Fibroblast of the aortic adventitia (primary cell): ENCODE measurements around the gene SF3A2. TPM values are rescaled to one million over a fixed set of nuclear protein-coding genes. Genes with fewer than 3 reads are reported as not detected.

Experiments
- DNase-seq: peaks from one replicate; pipeline ENCODE4 v3.0.0-alpha.2; 2010; ENCODE audit warnings: low read depth
- H3K4me3 ChIP-seq: 2 replicates; pipeline ENCODE4 v1.5.1; 2011; ENCODE audit warnings: low read depth, mild to moderate bottlenecking, control low read depth, low read length, moderate library complexity
- total RNA-seq: library from RNA; depleted of rRNA; stranded (reverse); fragments of >200 nt; gene quantifications from 2 replicates; pipeline ENCODE4 v1.2.3, GENCODE V29; 2012; ENCODE audit warnings: low replicate concordance
- TF ChIP-seq, protein P1 (sequence below): IDR thresholded peaks from 2 replicates; pipeline ENCODE4 v1.5.1; 2011; ENCODE audit warnings: mild to moderate bottlenecking, low read length, control low read depth, inconsistent platforms; ENCODE audit not compliant: insufficient read depth

SF3A2 gene, protein sequence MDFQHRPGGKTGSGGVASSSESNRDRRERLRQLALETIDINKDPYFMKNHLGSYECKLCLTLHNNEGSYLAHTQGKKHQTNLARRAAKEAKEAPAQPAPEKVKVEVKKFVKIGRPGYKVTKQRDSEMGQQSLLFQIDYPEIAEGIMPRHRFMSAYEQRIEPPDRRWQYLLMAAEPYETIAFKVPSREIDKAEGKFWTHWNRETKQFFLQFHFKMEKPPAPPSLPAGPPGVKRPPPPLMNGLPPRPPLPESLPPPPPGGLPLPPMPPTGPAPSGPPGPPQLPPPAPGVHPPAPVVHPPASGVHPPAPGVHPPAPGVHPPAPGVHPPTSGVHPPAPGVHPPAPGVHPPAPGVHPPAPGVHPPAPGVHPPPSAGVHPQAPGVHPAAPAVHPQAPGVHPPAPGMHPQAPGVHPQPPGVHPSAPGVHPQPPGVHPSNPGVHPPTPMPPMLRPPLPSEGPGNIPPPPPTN
- 11.9 and 29.6 TPM in 2 replicates for total RNA-seq

DNA sequence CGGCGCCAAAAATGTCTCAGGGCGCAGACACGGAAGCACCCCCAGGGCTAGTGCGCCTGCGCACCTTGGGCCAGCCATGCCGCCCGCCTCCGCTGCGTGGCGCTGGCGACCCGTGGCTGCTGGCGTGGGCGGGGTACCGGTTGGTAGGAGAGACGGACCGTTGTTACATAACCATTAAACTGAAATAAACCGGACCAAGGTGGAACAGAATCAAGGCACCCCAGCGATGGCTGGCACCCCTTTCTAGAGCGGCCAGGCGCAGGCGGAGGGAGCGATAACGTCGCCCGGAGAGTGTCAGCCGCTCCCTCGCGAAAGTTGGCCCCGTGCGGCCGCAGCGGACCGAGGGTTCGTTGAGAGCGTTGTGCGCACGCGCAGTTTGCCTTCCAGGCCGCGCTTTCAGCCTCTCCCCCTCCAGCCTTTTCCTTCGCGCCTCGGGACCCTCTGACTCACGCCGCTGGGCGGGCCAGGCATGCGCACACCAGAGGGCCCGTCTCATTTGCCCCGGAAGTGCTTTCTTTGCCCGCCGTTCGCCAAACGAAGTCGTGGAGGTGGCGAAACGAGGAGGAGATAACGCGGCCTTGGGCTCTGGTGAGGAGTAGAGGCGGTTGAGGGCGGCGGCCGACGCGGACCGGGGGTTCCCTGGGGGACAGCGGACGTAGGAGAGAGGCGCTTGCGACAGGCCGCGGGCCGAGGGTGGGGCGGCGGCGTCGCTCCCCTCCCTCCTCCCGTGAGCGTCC lies at the start of gene SF3A2, which contains the start of gene PLEKHJ1:
SF3A2 (plus strand) TSS at position 511 of the 737 bp plus-strand sequence. CDS start 6,595 bp downstream, outside the sequence.
PLEKHJ1 (minus strand) TSS at position 16 of the 737 bp plus-strand sequence. CDS start 81 bp downstream, outside the sequence.
- DNase-seq = peak; percentile 98
- H3K4me3 ChIP-seq = peak within 1 kb of the TSS; percentile 84
- TF ChIP-seq, protein P1, sequence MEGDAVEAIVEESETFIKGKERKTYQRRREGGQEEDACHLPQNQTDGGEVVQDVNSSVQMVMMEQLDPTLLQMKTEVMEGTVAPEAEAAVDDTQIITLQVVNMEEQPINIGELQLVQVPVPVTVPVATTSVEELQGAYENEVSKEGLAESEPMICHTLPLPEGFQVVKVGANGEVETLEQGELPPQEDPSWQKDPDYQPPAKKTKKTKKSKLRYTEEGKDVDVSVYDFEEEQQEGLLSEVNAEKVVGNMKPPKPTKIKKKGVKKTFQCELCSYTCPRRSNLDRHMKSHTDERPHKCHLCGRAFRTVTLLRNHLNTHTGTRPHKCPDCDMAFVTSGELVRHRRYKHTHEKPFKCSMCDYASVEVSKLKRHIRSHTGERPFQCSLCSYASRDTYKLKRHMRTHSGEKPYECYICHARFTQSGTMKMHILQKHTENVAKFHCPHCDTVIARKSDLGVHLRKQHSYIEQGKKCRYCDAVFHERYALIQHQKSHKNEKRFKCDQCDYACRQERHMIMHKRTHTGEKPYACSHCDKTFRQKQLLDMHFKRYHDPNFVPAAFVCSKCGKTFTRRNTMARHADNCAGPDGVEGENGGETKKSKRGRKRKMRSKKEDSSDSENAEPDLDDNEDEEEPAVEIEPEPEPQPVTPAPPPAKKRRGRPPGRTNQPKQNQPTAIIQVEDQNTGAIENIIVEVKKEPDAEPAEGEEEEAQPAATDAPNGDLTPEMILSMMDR = peak; percentile 91

DNA sequence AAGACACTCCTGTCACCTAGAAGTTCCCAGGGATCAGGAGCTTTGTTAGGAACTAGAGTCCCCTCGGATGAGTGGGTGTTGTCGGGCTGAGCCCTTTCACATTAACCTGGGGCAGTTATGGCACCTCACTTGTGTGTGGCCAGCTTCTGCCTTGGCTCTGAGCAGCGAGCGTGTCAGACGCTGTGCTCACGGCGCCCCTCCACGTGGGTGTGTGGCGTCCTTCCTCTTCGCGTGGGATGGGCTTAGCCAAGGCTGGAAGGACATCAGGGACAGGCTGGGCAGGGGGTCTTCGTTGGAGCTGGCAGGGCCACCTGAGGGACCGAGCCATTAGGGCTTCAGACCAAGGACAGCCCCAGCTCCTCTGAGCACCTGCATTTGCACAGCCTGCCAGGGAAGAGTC lies 49.5 kb upstream of the SF3A2 start:
- H3K4me3 ChIP-seq = no peak overlapping the region
- TF ChIP-seq, protein P1 = no peak
- DNase-seq = no peak

DNA sequence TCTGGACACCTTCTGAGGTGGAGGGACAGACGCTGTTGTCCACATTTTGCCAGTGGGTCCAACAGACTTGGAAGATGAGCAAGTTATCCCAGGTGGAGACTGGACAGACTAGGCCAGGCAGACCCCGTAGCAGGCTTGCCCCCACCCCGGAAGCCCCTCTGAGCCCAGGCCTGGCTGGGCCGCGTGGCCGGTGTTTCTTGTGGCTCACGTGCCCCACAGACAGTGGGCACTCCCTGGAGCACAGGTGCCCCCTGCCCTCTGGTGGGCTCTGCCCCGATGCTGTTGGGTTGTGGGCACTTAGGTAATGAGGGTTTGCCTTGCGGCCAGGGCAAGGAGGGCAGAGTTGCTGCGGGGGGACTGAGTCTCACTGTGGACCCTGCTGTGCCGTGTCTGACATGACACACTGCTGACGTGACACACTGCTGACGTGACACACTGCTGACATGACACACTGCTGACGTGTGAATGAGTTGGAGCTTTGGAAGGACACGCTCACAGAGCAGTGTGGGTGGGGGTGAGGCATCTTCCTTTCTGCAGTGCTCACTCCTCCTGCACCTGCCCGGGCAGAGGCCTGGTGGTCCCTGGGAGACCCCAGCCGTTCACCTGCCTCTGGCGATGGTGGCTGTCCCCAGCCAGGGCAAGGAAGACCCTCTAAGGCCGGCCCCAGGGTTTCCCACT lies 47.8 kb upstream of the SF3A2 start:
- DNase-seq = peak; percentile 51
- no peak overlapping the region for H3K4me3 ChIP-seq
- TF ChIP-seq, protein P1 = no peak

DNA sequence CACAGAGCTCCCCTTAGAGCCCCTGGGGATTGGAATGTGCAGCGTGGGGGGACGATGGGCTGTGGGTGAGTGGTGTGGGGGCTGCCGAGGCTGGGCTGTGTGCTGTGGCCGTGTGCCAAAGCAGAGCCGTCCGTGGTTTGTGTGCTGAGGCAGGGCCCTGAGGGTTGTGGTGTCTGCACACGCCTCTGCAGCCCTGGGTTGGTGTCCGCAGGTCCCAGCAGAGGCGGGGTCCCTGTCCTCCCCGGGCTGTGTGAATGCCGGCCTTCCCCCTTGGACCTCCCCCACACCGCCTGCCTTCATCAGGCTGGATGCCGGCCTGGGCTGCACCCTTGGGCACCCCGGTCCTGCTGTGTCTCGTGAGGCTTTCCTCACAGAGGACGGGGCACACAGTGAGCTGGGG lies 46.7 kb upstream of the SF3A2 start:
- H3K4me3 ChIP-seq = no peak overlapping the region
- DNase-seq = no peak
- TF ChIP-seq, protein P1 = no peak

DNA sequence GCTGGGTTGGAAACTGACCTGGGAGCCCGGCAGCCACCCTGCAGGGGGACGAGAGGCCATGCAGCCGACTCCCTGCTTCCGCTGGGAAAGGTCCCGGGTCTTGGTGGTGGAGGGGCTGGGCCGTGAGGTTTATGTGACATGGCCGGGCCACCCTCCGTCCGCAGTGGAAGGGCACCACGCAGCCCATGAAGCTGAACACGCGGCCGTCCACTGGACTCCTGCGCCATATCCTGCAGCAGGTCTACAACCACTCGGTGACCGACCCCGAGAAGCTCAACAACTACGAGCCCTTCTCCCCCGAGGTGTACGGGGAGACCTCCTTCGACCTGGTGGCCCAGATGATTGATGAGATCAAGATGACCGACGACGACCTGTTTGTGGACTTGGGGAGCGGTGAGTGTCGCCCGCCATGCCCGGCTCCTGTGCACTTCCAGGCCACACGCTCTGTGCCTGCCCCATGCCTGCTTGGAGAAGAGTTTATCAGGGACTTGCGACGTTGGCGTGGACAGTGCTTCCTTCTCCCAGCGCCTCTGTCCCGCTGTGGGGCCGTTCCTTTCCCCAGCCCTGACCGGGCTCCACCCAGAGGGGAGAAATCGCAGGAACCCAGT lies 45.7 kb upstream of the SF3A2 start:
- TF ChIP-seq, protein P1 = no peak
- H3K4me3 ChIP-seq = no peak overlapping the region
- no peak for DNase-seq
